SHP77 treated with DMSO at 0.1 percent for 48 hours (cell line): ENCODE data around the gene ARID4A.
"Not testable (repeated sequence)": the region's sequence is repeated elsewhere in the genome, so short reads cannot be mapped to it uniquely, and the experiment has no call there.

Experiments
- DNase-seq: peaks from one replicate; lab custom pipeline; 2025; lab: John Stamatoyannopoulos, UW

ARID4A gene, protein sequence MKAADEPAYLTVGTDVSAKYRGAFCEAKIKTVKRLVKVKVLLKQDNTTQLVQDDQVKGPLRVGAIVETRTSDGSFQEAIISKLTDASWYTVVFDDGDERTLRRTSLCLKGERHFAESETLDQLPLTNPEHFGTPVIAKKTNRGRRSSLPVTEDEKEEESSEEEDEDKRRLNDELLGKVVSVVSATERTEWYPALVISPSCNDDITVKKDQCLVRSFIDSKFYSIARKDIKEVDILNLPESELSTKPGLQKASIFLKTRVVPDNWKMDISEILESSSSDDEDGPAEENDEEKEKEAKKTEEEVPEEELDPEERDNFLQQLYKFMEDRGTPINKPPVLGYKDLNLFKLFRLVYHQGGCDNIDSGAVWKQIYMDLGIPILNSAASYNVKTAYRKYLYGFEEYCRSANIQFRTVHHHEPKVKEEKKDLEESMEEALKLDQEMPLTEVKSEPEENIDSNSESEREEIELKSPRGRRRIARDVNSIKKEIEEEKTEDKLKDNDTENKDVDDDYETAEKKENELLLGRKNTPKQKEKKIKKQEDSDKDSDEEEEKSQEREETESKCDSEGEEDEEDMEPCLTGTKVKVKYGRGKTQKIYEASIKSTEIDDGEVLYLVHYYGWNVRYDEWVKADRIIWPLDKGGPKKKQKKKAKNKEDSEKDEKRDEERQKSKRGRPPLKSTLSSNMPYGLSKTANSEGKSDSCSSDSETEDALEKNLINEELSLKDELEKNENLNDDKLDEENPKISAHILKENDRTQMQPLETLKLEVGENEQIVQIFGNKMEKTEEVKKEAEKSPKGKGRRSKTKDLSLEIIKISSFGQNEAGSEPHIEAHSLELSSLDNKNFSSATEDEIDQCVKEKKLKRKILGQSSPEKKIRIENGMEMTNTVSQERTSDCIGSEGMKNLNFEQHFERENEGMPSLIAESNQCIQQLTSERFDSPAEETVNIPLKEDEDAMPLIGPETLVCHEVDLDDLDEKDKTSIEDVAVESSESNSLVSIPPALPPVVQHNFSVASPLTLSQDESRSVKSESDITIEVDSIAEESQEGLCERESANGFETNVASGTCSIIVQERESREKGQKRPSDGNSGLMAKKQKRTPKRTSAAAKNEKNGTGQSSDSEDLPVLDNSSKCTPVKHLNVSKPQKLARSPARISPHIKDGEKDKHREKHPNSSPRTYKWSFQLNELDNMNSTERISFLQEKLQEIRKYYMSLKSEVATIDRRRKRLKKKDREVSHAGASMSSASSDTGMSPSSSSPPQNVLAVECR

DNA sequence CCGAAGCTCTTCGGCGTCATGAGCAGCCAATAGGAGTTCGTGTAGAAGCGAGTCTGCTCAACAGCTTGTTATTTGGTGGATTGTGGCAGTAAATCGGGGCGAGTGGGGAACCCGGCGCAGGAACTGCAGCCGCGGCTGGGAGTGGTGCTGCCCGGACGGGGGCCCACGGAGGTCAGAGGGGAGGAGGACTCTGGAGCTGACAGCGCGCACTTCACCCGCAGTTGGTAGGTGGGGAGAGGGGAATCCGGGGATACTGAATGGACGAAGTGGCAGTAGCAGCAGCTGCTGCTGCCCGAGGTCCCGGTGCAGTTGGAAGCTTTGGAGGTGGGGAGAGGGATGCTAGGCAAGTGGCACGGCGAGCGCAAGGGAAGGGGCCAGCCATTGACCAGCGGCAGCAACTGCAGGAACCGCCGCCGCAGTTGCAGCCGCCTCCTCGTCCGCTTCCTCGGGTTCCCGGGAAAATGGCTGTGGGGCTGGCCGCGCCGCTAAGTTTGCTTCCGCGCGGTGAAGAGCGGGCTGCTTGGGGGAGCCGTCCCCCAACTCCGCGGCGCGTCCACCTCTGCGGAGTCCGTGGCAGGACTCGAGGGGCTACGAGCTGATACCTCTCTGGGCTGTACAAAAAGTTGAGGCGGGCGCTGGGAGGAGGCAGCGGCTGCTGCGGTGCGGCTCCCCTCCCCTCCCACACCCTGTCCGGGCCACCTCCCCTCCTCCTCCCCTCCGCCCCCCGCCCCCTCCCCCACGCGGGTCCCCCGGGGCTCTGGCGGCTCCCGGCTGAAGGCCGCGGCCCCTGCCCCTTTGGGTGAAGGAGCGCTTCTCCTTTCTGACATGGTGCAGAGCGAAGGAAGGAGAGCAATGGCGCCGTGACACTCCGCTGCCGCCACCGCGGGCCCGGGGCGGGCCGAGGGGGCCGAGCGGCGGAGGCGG, at the start of gene ARID4A:
Gene ARID4A (plus strand): TSS at position 79 of the 924 bp plus-strand sequence. CDS start 1,300 bp downstream, outside the sequence.
- no peak for DNase-seq

DNA sequence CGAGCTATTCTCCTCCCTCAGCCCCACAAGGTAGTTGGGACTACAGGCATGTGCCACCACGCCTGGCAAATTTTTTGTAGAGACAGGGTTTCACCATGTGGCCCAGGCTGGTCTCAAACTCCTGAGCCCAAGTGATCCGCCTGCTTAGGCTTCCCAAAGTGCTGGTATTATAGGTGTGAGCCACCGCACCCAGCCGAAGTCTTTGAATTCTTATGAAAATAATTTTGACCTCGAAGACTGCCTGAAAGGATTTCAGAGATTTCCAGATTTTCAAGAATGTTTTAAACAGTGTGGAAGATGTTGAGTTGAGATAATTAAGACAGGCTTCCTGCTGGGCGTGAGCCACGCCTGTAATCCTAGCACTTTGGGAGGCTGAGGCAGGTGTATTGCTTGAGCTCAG, 48.7 kb upstream of the ARID4A start:
- DNase-seq = no peak

DNA sequence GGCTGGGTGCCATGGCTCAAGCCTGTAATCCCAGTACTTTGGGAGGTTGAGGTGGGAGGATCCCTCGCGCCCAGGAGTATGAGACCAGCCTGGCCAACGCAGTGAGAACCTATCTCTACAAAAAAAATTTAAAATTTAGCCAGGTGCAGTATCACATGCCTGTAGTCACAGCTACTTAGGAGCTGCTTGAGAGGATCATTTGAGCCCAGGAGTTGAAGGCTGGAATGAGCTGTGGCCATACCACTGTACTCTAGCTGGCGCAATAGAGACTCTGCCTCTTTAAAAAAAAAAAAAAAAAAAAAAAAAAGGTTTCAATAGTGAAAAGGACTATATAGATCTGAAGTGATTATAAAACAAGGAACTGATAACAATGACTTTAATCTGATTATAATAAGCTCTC, 40.2 kb upstream of the ARID4A start:
- DNase-seq = no peak

DNA sequence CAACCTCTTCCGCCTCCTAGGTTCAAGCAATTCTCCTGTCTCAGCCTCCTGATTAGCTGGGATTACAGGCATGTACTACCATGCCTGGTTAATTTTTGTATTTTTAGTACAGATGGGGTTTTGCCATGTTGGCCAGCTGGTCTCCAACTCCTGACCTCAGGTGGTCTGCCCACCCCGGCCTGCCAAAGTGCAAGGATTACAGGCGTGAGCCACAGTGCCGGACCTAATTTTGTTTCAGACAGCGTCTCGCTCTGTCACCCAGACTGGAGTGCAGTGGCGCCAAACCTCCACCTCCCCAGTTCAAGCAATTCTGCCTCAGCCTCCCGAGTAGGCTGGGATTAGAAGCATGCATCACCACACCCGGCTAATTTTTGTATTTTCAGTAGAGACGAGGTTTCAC, 36.4 kb upstream of the ARID4A start:
- not testable (repeated sequence) for DNase-seq

DNA sequence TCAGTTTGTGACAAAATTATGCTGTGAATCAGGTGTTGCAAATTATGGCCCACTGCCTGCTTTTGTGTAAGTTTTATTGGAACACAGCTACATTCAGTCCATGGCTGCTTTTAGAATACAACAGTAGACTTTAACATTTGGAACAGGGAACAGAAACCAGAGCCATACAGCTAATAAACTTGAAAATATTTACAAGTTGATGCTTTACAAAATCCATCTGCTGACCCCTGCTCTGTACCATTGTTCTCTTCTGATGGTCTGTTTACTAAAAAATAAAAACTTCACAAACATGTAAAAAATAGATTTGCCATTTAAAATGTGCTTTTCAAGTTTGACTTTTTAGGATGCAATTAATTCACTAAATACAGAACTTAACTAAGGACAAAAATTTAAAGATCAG, 33.0 kb upstream of the ARID4A start:
- no peak for DNase-seq

DNA sequence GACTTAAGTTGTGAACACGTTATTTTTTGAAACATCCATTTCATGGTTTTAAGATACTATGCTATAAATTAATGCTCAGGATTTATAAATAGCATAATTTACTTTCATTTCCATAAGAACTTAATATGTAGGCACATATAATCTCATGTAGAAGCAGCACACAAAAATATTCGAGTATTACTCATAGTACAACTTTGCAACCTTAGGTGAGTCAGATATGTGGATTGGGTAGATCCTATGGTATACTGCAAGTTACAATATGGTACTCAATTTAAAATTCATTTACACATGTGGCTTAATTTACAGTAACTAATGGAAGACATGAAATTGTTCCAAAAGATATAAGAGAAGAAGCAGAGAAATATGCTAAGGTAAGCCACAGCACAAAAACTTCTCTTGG, 27.7 kb upstream of the ARID4A start:
- no peak for DNase-seq

DNA sequence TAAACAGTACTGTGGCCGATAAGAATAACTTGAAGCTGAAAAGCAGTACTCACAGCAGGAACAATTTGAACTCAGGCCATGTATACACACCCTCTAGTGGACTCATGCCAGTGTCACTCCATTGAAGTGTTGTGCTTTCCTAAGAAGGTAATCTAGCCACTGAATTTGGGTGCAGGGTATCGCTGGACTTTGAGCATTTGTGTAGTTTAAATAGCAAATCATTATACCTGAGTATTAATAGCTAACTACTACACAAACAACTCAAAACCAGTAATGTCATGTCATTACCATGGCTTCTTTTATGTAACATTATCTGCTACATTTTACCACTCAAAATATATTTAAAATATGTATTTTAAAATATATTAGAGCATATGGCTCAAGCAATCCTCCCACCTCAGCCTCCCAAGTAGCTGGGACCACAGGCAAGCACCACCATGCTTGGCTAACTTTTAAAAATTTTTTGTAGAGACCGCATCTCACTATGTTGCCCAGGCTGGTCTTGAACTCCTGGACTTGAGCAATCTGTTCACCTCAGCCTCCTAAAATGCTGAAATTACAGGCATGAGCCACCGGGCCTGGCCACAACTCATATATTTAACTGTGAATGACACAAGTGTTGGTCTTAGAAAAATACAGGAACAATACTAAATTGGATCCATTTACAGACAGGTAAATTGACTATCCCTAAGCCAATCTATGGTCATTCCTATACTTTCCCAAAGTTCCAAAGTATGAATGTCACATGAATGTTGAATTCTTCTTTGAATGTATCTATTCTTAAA, 25.6 kb upstream of the ARID4A start:
- DNase-seq = no peak

DNA sequence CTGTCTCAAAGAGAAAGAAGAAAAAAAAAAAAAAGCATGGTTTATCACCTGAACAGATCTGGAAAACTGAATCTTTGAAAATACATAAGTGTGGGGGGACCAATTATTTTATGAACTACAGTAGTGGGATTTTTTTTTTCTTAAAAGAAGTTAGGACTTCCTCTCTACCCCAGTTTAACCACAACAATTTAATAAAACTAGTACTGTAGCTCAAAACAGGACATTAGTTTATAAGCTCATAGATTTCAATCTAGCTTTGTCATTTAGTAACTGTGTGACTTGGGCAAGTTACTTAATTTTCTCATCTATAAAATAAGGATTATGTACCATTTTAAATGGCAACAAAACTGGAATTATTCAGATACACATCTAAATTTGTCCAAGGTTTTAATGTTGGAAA, 23.5 kb upstream of the ARID4A start:
- DNase-seq = no peak

DNA sequence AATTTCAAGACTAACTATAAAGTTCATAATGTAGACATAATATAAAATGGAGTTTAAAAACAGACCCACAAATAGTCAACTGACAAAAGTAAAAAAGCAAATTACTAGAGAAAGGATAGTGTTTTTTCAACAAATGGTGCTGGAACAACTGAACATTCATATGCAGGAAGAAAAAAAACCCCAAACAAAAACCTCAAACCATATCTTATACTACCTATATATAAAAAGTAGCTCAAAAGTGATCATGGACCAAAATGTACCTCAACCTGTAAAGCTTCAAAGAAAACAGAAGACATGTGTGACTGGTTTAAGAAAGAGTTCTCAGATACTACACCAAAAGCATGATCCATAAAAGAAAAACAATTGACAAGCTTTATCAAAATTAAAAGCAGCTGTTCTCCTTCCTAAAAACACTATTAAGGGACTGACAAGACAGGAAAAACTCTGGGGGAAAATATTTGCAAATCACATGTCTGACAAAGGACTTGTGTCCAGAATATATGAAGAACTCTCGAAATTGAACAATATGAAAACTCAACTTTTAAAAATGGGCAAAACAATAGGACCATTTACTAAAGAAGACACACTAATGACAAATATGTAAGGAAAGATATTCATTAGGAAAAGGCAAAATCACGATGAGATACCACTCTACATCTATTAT, 22.7 kb upstream of the ARID4A start:
- DNase-seq = no peak

DNA sequence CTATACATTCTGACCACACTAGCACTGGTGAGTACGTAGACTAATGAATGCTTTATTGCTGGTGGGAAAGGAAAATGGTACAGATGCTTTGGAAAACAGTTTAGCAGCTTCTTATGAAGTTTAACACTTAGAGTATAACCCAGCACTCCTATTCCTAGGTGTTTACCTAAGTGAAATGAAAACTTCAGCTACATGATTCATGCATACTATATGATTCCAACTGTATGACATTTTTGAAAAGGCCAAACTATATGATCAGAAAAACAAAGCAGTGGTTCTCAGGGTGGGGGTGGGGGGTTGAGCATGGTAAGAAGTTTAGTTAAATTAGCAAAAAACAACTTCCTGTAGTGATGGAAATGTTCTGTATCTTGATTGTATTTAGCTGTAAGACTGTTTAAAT, 22.1 kb upstream of the ARID4A start:
- no peak for DNase-seq

DNA sequence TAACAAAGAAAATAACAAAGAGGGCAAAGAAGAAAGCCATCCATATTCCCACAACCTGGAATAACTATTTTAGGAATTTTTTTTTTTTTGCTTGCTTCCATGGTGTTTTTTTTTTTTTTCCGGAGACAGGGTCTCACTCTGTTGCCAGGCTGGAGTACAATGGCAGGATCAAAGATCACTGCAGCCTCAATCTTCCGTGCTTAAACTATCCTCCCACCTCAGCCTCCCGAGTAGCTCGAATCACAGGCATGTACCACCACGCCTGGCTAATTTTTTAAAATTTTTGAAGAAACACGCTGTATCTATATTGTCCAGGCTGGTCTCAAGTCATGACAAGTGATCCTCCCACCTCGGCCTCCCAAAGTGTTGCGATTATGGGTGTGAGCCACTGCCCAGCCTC, 20.2 kb upstream of the ARID4A start:
- no peak for DNase-seq

DNA sequence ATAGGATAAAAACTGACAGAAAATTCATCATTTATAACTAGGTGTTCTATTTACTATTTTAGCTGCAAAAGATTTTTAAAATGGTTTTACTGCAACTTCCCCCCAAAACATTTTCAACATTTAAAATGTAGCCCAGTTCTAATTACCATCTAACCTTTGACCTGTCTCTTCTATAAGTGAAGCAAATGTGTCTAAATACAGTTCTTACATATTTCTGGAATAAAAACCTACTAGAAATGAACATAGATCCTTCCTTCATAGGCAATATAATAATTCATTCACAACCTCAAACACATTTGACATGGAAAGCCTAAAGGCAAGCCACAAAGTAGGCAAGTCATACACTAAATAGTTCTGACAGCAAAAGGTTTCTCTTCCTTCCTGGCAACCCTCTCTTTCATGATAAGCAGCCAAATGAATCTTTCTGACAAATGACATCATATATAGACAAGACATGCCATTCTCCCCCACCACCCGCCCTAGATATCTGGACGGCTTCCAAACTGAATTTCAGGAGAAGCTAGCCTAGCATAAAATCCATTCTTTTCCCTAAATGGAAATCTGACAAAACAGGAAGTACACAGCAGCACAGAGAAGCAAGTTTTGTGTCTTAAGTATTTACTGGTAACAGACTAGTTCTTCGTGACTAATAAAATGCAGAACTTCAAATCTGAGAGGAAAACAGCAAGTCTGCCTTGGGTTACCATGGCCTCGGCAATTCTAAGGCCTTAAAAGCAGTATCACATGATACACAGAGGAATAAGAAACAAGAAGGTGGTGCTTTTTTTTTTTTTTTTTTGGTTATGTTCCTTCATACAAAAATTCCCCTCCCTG, 17.2 kb upstream of the ARID4A start:
- DNase-seq = no peak

DNA sequence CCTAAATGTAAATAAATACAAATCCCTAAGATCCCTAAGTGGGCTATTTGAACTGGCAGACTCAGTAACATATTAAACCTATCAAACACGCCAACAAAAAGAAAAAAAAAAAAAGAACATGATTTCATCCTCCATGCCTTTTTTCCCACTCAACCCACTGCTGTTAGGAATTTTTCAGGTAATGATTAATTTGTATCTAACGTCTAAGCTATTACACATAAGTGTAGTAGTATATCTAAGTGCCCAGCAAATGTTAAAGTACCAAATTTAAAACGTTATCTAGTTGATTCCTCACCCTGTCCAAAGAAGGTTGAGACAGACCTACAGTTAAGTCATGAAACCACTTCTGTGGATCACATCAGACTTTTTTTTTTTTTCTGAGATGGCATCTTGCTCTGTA, 16.4 kb upstream of the ARID4A start:
- DNase-seq = no peak

DNA sequence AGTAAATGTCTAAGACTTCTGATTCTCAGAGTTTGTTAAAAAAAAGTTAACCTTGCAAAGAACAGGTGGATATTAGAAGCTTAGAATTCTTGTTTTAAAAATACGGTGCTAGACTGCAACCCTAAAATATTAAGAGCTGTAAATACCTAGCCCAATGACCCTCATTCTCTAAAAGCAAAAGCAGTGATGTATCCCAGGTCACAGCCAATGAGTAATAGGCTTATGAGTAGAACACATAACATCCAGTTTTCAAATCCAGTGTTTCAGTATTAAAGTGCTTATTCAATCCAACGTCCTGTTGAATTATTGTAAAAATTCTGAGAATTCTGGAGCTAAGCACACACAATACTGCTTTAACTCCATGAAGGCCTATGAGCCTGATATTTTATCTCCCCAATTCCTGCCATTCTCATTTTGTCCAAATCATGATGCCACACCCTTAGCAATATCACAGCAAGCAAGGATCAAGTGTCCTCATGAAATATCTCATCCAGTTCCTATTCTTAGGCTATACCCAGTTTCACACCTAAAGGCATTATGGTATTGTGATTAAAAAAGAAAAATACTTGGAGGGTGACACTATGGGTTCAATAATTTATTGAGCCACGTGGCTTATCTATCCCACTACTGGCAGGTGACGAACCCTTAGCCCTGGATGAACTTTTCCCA, 15.3 kb upstream of the ARID4A start:
- DNase-seq = no peak

DNA sequence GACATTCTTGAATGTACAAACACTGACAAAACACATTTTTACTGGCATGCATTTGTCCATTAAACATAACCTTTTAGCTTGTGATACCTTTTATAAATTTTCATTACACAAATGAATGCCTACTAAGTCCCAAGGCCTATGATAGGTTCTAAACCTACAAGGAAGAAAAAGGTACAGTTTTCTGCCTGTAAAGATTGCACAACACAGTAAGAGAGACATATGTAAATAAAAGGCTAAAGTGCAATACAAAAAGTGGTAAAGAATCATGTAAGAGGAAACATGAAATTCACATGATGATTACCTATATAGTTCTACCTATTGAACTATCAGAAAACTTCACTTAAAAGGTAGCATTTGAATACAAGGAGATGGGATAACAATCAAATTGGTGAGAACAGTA, 14.6 kb upstream of the ARID4A start:
- DNase-seq = no peak

DNA sequence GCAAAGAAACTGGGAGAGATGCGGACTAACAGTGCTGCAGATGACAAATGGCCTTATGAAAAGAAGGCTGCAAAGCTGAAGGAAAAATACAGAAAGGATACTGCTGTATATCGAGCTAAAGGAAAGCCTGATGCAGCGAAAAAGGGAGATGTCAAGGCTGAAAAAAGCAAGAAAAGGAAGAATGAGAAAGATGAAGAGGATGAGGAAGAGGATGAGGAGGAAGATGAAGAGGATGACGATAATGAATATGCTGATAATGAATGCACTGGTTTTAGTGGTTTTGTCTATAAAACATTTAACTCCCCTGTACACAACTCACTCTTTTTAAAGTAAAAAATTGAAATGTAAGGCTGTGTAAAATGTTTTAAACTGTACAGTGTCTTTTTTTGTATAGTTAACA, 13.2 kb upstream of the ARID4A start:
- DNase-seq = no peak

DNA sequence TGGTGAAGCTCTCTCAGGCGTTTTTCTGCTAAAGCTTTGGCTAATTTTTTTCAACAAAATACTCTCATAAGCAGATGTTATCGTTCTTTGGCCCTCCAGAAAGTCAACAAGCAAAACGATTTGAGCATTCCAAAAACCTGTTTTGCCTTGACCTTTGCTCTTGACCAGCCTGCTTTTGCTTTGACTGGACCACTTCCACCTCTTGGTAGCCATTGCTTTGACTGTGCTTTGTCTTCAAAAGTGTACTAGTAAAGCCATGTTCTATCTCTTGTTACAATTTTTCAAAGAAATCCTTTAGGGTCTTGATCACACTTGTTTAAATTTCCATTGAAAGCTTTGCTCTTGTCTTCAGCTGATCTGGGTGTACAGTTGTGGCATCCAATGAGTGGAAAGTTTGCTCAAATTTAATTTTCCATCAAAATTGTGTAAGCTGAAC, 10.7 kb upstream of the ARID4A start:
- no peak for DNase-seq

DNA sequence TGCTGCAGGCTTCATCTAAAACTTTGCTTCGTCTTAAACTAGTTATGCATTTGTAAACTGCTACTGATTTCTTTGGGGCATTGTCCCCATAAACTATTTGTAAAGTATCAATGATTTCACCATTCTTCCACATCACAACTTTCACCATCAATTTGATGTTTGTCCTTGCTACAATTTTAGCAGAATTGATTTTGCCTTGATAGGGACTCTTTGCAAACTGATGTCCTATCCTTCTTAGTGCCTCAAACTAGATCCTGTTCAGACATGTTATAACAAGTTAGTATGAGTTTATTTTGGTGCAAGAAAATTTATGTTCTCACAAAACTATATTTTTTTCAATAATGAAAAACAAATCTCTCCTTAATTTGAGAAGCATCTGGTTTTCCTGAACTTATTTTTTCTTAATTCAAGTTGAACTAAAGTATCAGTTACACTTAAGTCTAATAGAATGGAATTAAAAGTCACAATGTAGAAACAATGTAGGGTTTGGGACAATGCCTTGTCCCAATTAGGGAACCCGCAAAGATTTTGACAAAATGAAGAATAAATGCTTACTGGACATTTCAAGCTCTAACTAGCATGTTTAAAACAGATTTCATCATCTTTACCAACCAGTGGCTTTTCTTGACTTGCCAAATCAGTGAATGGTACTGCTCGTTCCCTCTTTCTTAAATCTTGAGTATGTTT, 10.1 kb upstream of the ARID4A start:
- DNase-seq = no peak
